ENCODE data around the gene PPP5C.
"Not testable (repeated sequence)": the region's sequence is repeated elsewhere in the genome, so short reads cannot be mapped to it uniquely, and the experiment has no call there.

Gene PPP5C

GRCh38 chr19:46319613-46320012 lies 27.3 kb upstream of the PPP5C start:
- H3K4me3 ChIP-seq (ENCODE audit: control insufficient read depth, low read depth, low read length) = no peak overlapping the region
- no peak for DNase-seq (ENCODE audit: low read depth)
- no peak for TF ChIP-seq CTCF (conservative IDR thresholded peaks at IDR 0.05; ENCODE audit: control insufficient read depth, insufficient read depth, low read depth, low read length)

- DNase-seq (ENCODE audit: low read depth) = no peak
- no peak overlapping the region for H3K4me3 ChIP-seq (ENCODE audit: control insufficient read depth, low read depth, low read length)
- no peak for TF ChIP-seq CTCF (conservative IDR thresholded peaks at IDR 0.05; ENCODE audit: control insufficient read depth, insufficient read depth, low read depth, low read length)
Measured at GRCh38 chr19:46320559-46320958, 26.3 kb upstream of the PPP5C start.

- TF ChIP-seq CTCF (conservative IDR thresholded peaks at IDR 0.05; ENCODE audit: control insufficient read depth, insufficient read depth, low read depth, low read length) = no peak
- no peak for DNase-seq (ENCODE audit: low read depth)
- H3K4me3 ChIP-seq (ENCODE audit: control insufficient read depth, low read depth, low read length) = no peak overlapping the region
Measured at GRCh38 chr19:46321653-46322052, 25.2 kb upstream of the PPP5C start.

GRCh38 chr19:46323227-46323626 lies 23.7 kb upstream of the PPP5C start:
- not testable (repeated sequence) for DNase-seq (ENCODE audit: low read depth); H3K4me3 ChIP-seq (ENCODE audit: control insufficient read depth, low read depth, low read length)

- H3K4me3 ChIP-seq (ENCODE audit: control insufficient read depth, low read depth, low read length) = no peak overlapping the region
- TF ChIP-seq CTCF (conservative IDR thresholded peaks at IDR 0.05; ENCODE audit: control insufficient read depth, insufficient read depth, low read depth, low read length) = no peak
- DNase-seq (ENCODE audit: low read depth) = no peak
Measured at GRCh38 chr19:46324277-46324676, 22.6 kb upstream of the PPP5C start.

- DNase-seq (ENCODE audit: low read depth) = no peak
Measured at GRCh38 chr19:46326608-46327007, 20.3 kb upstream of the PPP5C start.

GRCh38 chr19:46328079-46328478 lies 18.8 kb upstream of the PPP5C start:
- no peak for DNase-seq (ENCODE audit: low read depth)
- no peak for TF ChIP-seq CTCF (conservative IDR thresholded peaks at IDR 0.05; ENCODE audit: control insufficient read depth, insufficient read depth, low read depth, low read length)
- no peak overlapping the region for H3K4me3 ChIP-seq (ENCODE audit: control insufficient read depth, low read depth, low read length)

More at GRCh38 chr19:46326608-46327007, 20.3 kb upstream of the PPP5C start:
- no peak for TF ChIP-seq CTCF (conservative IDR thresholded peaks at IDR 0.05; ENCODE audit: control insufficient read depth, insufficient read depth, low read depth, low read length)
- no peak overlapping the region for H3K4me3 ChIP-seq (ENCODE audit: control insufficient read depth, low read depth, low read length)

Measured in fibroblast of mammary gland (primary cell).